Neutrophil (primary cell): ENCODE results near the gene USP12.
"Not testable (repeated sequence)": the region's sequence is repeated elsewhere in the genome, so short reads cannot be mapped to it uniquely, and the experiment has no call there.

ENCODE experiments used
- H3K27ac ChIP-seq: fragments of 200-600 bp; sonication (generic); 2 replicates; pipeline ENCODE4 v1.5.1; 2016; ENCODE audit warnings: mild to moderate bottlenecking, moderate library complexity
- H3K27me3 ChIP-seq: fragments of 200-600 bp; sonication (generic); 2 replicates; pipeline ENCODE4 v1.6.0; 2016; ENCODE audit warnings: mild to moderate bottlenecking
- H3K36me3 ChIP-seq: fragments of 200-600 bp; sonication (generic); 2 replicates; pipeline ENCODE4 v1.5.1; 2017
- H3K4me1 ChIP-seq, 2 experiments: fragments of 200-600 bp in 1 of 2; sonication (generic) in 1 of 2; 1 replicate in 1 of 2; 2 replicates in 1 of 2; pipeline versions ENCODE4 v1.5.1 to v1.6.1; 2013 to 2016; ENCODE audit warnings: low read depth in 1 of 2, low read length in 1 of 2, mild to moderate bottlenecking in 1 of 2, moderate library complexity in 1 of 2; ENCODE audit not compliant: control insufficient read depth in 1 of 2, insufficient read depth in 1 of 2
- H3K4me3 ChIP-seq, 2 experiments: fragments of 200-600 bp in 1 of 2; sonication (generic) in 1 of 2; 1 replicate in 1 of 2; 2 replicates in 1 of 2; pipeline ENCODE4 v1.5.1; 2013 to 2016; ENCODE audit warnings: low read depth in 1 of 2, low read length in 1 of 2, mild to moderate bottlenecking in 1 of 2, moderate library complexity in 1 of 2
- H3K9me3 ChIP-seq: fragments of 200-600 bp; sonication (generic); 2 replicates; pipeline ENCODE4 v1.5.1; 2016
- CTCF ChIP-seq: fragments of 200-600 bp; sonication (generic); IDR thresholded peaks from 2 replicates; pipeline ENCODE4 v1.5.1; 2016; ENCODE audit warnings: antibody characterized with exemption

The USP12 gene

DNA sequence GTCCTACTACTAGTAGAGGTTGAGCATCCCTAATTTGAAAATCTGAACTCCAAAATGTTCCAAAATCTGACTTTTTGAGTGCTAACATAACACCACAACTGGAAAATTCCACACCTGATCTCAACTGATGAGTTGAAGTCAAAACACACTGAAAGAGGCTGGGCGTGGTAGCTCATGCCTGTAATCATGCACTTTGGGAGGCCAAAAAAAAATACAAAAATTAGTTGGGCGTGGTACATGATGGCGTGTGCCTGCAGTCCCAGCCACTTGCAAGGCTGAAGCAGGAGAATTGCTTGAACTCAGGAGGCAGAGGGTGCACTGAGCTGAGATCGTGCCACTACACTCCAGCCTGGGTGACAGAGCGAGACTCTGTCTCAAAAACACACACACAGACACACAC, 29.9 kb downstream of the USP12 start:
- Histone ChIP-seq H3K36me3 (no peaks in the 10 kb centered on the region), H3K27ac (no peak overlapping the region), H3K4me1 (no peaks in the 10 kb centered on the region), H3K27me3 (no peaks in the 10 kb centered on the region), H3K4me3 (no peak overlapping the region), H3K9me3 (no peaks in the 10 kb centered on the region)
- no peak for TF ChIP-seq CTCF

DNA sequence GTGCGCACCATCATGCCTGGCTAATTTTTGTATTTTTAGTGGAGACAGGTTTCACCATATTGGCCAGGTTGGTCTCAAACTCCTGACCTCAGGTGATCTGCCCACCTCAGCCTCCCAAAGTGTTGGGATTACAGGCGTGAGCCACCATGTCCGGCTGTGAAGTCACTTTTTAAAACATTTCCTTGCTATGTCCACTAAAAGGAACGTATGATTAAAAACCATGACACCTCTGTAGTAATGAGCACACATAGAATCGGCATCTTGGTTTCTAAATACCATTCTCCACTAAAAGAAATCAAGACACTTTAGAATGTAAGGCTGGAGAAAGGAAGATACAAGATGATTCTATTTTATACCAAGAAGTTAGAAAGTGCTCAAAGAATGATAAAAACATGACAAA, 30.5 kb downstream of the USP12 start:
- not testable (repeated sequence) for H3K4me1 ChIP-seq, H3K36me3 ChIP-seq, H3K27me3 ChIP-seq, H3K9me3 ChIP-seq, H3K27ac ChIP-seq, H3K4me3 ChIP-seq

- H3K27ac ChIP-seq, result no peak overlapping the region
Measured at GRCh38 chr13:27140060-27140459, 31.6 kb downstream of the USP12 start.

GRCh38 chr13:27139565-27139964, 32.0 kb downstream of the USP12 start:
- Histone ChIP-seq H3K9me3 (no peaks in the 10 kb centered on the region), H3K4me3 (no peak overlapping the region), H3K27ac (no peak overlapping the region), H3K36me3 (no peaks in the 10 kb centered on the region), H3K27me3 (no peaks in the 10 kb centered on the region), H3K4me1 (no peaks in the 10 kb centered on the region)
- TF ChIP-seq CTCF, result no peak

More at GRCh38 chr13:27140060-27140459, 31.6 kb downstream of the USP12 start:
- Histone ChIP-seq H3K4me3 (no peak overlapping the region), H3K9me3 (no peaks in the 10 kb centered on the region), H3K36me3 (no peaks in the 10 kb centered on the region), H3K4me1 (no peaks in the 10 kb centered on the region), H3K27me3 (no peaks in the 10 kb centered on the region)
- no peak for TF ChIP-seq CTCF

- no peak overlapping the region for H3K4me3 ChIP-seq
- no peaks in the 10 kb centered on the region for H3K36me3 ChIP-seq
- no peaks in the 10 kb centered on the region for H3K27me3 ChIP-seq
- no peak for TF ChIP-seq CTCF
- H3K9me3 ChIP-seq, result no peaks in the 10 kb centered on the region
- no peak overlapping the region for H3K27ac ChIP-seq
- H3K4me1 ChIP-seq, result no peaks in the 10 kb centered on the region
Measured at GRCh38 chr13:27138457-27139093, 33.0 kb downstream of the USP12 start.

DNA sequence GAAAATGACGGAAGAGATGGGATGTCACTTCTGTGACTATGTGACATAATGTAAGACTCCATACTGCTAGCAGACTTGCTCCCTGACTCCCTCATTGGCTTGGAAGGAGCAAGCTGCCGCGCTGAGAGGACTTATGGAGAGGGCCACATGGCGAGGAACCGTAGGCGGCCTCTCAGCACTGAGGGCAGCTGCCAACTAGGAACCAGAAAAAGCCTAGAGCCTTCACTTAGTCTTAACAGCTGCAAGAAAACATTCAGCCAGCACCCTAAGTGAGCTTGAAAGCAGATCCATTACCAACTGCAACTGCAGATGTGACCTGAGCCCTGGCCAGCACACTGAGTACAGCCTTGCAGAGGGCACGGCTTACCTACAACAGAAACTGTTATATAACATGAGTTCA, 33.9 kb downstream of the USP12 start:
- TF ChIP-seq CTCF, result no peak
- Histone ChIP-seq H3K4me1 (no peaks in the 10 kb centered on the region), H3K27ac (no peak overlapping the region), H3K9me3 (no peaks in the 10 kb centered on the region), H3K4me3 (no peak overlapping the region), H3K36me3 (no peaks in the 10 kb centered on the region), H3K27me3 (no peaks in the 10 kb centered on the region)
